GM13977 (cell line): ENCODE data around the gene SNX18.

ENCODE experiments used
- DNase-seq: peaks from one replicate; pipeline ENCODE4 v3.0.0; 2012; ENCODE audit warnings: low spot score
- in situ Hi-C: fragments of 300-500 bp; cut with MboI; formaldehyde crosslinking; loops from one replicate; pipeline ENCODE4 v1.12.0; 2022; ENCODE audit warnings: low sequenced_read_pairs, low pct_unique_long_range_greater_than_20kb, mixed read lengths, inconsistent platforms; ENCODE audit not compliant: unreplicated experiment
- TF ChIP-seq, protein P1 (sequence below): IDR thresholded peaks from 2 replicates; pipeline ENCODE4 v1.5.1; 2012; ENCODE audit warnings: mild to moderate bottlenecking, control low read depth; ENCODE audit not compliant: insufficient read depth; ENCODE audit errors: extremely low read depth, missing control alignments

Gene SNX18

DNA sequence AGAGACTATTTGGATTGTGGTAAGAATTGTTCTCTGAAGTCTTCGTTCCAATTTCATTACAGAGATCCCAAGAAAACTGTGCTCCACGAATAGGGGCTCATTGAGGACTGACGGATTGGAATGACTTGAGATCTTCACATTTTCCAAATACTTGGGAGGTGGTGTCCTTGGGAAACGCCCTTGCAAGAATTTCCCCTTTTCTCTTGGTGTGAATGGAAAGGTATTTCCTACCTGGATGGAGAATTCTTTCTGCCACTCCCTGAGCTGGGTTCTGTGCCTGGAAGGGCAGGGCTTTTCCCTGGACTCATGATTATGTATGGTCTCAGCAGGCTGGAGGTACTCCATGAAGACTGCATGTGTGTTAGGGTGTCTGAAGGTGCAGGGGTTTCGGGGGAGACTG is 53.9 kb downstream of the SNX18 start:
- in situ Hi-C loops: no loop called here
- DNase-seq: no peak
- TF ChIP-seq, protein P1, sequence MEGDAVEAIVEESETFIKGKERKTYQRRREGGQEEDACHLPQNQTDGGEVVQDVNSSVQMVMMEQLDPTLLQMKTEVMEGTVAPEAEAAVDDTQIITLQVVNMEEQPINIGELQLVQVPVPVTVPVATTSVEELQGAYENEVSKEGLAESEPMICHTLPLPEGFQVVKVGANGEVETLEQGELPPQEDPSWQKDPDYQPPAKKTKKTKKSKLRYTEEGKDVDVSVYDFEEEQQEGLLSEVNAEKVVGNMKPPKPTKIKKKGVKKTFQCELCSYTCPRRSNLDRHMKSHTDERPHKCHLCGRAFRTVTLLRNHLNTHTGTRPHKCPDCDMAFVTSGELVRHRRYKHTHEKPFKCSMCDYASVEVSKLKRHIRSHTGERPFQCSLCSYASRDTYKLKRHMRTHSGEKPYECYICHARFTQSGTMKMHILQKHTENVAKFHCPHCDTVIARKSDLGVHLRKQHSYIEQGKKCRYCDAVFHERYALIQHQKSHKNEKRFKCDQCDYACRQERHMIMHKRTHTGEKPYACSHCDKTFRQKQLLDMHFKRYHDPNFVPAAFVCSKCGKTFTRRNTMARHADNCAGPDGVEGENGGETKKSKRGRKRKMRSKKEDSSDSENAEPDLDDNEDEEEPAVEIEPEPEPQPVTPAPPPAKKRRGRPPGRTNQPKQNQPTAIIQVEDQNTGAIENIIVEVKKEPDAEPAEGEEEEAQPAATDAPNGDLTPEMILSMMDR: no peak

DNA sequence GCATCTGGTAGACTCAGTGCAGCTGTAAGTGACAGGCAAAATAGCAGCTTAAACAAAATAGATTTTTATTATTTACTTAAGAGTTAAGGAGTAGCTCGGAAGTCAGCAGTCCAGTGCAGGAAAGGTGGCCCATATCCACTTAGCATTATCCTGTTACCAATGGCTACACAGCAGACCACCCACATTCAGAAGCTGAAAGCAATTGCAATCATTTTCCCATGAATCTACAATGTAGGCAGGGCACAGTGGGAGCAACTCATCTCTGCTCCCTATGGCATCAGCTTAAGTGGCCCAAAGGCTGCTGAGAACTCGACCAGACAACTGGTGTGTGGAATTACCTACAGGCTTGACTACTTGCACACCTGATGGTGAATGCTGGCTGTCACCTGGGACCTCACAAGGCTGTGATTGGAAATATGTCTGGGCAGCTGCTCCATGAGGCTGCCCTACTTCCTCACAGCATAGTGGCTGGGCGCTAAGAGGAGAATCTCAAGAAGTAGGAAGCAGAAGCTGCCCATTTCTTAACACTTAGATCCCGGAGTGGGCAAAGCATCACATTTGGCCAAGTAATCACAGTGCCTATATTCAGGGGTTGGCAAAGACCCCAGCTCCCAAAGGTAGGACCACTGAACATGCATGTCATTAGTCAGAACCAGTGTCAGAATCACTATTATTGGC is 56.4 kb downstream of the SNX18 start:
- DNase-seq: no peak
- TF ChIP-seq, protein P1: no peak
- in situ Hi-C loops: no loop called here

DNA sequence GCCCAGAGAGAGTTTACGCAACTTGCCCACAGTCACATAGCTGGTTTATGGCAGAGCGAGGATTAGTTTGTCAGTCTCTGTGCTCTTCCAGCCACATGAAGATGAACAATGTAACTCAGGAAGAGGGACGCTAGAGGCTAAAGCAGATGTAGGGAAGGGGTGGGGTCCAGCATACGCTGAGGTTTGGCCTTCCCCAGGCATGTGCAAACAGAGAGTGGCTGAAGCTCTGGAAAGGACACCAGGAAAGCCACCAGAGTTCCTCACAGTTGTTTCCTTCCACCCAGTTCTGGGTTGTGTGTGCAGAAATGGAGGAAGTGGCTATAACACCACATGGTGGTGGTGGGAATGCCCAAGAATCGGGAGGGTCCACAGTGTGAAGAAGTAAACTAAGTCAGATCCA is 60.0 kb downstream of the SNX18 start:
- in situ Hi-C loops: no loop called here
- DNase-seq: no peak
- TF ChIP-seq, protein P1: no peak

DNA sequence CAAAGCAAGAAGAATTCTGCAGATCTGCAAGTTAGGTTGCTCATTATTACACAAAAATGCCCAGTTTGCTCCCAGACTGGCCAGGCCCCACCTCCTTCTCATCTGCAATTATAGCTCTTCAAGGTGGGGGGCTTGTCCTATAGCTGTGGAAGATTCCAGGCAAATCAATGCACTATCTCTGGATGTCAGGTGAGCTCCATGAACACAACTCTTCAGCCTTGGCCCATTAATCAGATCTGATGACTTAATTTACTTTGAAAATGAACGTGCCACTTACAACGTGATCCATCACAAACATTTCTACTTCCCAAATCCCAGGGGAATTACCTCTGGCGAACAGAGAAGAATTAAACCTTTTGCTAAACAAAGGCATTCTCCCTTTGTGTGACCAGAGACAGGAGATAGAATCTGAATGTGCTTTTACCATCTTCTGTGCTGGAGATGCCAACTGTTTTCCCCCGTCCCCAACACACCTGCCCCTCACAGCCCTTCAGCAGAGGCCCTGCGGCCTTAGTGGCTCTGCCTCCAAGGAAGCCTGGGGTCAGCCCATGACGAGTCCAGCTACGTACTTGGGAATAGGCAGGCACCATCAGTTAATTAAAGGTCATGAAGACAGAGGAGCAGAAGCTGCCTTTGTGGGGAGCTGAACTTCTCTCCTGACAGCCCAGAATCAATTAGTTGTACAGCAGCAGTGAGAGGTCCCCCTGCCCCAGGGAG is 60.5 kb downstream of the SNX18 start:
- in situ Hi-C loops: no loop called here
- TF ChIP-seq, protein P1: no peak
- DNase-seq: no peak

DNA sequence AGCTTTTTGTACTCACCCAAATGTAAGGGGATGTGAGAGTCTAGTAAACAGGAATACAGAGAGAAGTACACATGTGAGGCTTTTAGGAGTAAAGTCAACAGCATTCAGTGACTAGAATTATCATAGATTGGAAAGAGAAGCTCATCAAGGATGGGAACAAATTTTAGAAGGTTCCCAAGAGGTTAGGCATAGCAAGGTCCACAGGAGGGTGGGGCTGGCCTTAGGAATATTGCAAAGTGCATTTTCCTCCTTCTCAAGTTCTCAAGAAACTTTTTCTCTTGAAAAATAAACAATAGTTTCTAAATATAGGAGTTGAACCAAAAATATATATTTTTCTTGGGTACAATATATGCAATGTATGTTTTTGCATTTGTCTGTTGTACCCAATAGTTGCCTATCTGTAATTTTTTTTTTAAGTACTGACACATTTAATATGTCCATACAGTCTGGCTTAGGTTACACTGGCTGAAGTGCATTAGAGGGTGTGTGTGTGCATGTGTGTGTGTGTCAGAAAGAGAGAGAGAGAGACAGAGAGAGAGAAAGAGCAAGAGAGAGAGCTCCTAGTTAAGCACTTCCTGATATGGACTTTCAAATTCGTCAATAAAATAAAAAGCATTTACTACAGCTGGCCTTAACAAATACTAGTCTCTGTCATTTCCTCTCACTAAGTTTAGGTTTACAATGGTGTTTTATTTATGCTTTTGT is 62.2 kb downstream of the SNX18 start:
- TF ChIP-seq, protein P1: no peak
- no peak for DNase-seq
- in situ Hi-C loops: no loop called here

DNA sequence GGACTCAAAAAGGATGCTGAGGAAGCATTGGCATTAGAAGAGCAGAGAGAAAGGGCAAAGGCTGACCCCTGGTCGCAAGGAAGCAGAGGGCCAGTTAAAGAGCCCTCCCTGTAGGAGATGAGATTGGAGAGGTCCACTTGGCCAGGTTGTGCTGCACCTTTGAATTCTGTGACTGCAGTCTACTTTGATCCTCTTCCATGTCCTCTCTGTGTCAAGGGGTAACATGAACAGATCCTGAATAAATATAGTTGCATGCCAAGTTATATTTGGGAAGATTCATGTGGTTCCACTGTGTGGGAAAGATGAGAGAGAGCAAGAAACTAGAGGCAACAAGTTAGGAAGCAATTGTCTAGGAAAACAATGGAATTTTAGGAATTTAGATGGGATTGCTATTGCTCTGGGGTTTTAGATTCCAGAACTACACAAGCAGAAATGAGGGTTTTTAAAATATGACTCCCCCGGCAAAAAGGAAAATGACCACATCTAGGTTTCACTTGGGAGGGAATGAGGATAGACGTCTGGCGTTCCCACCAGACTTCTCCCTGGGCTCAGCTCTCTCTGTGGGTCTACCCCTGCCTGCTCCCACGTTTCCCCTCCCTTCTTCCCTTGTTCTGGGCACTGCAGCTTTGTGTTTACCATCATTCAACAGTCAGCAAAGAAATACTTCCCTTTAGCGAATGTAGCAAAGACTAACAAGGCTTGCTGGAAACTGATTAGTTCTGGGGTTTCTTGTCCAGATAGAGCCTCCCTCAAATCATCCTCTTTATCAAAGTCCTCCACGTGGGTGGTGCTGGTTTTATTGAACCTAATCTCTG is 63.6 kb downstream of the SNX18 start:
- no peak for DNase-seq
- TF ChIP-seq, protein P1: no peak
- in situ Hi-C loops: no loop called here
